Rectal smooth muscle tissue (tissue), 1 donor: ENCODE results near the gene AP2S1.

Experiments
- H3K27ac ChIP-seq: one replicate; pipeline ENCODE4 v1.7.0; 2013; ENCODE audit warnings: low read depth, low read length, inconsistent platforms
- H3K27me3 ChIP-seq: one replicate; pipeline ENCODE4 v1.7.0; 2013; ENCODE audit warnings: low read length; ENCODE audit not compliant: control insufficient read depth, insufficient read depth
- H3K36me3 ChIP-seq: one replicate; pipeline ENCODE4 v1.7.0; 2013; ENCODE audit warnings: low read length; ENCODE audit not compliant: control insufficient read depth, insufficient read depth
- H3K4me1 ChIP-seq: one replicate; pipeline ENCODE4 v1.7.0; 2013; ENCODE audit warnings: low read length; ENCODE audit not compliant: control insufficient read depth, insufficient read depth
- H3K4me3 ChIP-seq: one replicate; pipeline ENCODE4 v1.7.0; 2013; ENCODE audit warnings: low read length
- H3K9ac ChIP-seq: one replicate; pipeline ENCODE4 v1.7.0; 2013; ENCODE audit warnings: low read length

Gene AP2S1

DNA sequence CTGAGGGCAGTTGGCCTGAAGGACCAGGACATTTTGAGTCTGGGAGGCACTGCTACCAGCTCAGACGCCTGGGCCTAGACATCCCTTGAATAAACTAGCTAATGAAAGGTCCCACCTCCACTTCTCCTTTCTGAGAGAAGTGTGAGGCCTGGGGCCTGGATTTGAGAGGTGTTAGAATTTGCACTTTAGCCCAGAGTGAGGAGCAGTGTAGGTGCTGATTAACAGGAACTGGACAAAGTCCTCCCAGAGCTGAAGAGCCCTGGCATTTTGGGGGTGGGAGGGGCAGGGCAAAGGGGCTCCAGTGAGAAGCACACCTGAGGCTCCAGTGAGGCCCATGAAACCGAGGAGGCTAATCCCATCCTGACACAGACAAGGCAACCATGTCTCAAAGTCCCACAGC is 47.1 kb downstream of the AP2S1 start:
- no peaks in the 10 kb centered on the region for H3K27me3 ChIP-seq
- no peak overlapping the region for H3K27ac ChIP-seq
- H3K9ac ChIP-seq, result no peak overlapping the region

DNA sequence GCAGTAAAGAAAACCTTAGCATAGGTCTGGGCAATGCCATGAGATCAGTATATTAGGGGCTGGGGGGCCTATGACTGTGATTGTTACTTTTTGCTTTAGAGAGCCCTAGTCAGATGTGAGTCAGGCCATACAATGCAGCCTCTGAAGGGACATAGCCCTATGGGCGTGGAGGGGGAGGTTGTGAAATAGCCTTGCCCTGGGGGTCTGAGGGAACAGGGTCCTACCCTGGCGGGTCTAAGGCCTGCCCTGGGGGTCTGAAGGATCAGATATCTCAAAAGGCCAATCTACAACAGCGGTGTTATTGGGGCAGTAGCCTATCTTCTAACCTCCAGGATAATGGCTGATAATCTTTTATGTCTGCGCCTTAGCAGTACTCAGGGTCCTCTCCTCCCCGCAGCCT is 48.5 kb downstream of the AP2S1 start:
- H3K27ac ChIP-seq, result no peak overlapping the region
- no peak overlapping the region for H3K4me3 ChIP-seq
- H3K4me1 ChIP-seq, result no peaks in the 10 kb centered on the region
- no peak overlapping the region for H3K9ac ChIP-seq
- H3K27me3 ChIP-seq, result no peaks in the 10 kb centered on the region
- H3K36me3 ChIP-seq, result no peaks in the 10 kb centered on the region

More for the DNA sequence above, 47.1 kb downstream of the AP2S1 start:
- Histone ChIP-seq H3K36me3 (no peaks in the 10 kb centered on the region), H3K4me3 (no peak overlapping the region), H3K4me1 (no peaks in the 10 kb centered on the region)

DNA sequence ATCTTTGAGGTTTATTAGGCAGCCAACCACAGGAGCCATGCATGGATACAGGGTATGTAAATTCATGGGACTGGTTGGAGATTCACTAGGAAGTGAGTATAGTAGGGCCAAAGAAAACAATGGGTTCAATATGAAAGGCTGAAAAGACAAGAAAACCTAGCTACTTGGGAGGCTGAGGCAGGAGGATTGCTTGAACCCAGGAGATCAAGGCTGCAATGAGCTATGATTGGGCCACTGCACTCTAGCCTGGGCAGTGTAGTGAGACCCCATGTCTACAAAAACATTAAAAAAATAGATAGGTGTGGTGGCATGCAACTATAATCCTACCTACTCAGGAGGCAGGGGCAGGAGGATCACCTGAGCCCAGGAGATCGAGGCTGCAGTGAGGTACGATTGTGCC is 51.9 kb downstream of the AP2S1 start:
- Histone ChIP-seq H3K36me3 (no peaks in the 10 kb centered on the region), H3K27me3 (no peaks in the 10 kb centered on the region), H3K27ac (no peak overlapping the region), H3K9ac (no peak overlapping the region), H3K4me3 (no peak overlapping the region), H3K4me1 (no peaks in the 10 kb centered on the region)

DNA sequence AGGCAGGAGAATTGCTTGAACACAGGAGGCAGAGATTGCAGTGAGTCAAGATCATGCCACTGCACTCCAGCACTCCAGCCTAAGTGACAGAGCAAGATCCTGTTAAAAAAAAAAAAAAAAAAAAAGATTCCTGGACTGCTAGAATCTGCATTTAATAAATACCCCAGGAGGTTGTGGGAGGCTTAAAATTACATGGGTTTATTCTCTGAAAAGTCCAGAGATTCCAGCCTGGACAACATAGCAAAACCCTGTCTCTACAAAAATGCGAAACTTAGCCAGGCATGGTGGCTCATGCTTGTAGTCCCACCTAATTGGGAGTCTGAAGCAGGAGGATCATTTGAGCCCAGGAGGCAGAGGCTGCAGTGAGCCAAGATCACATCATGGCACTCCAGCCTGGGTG is 52.8 kb downstream of the AP2S1 start:
- H3K4me1 ChIP-seq, result no peaks in the 10 kb centered on the region

DNA sequence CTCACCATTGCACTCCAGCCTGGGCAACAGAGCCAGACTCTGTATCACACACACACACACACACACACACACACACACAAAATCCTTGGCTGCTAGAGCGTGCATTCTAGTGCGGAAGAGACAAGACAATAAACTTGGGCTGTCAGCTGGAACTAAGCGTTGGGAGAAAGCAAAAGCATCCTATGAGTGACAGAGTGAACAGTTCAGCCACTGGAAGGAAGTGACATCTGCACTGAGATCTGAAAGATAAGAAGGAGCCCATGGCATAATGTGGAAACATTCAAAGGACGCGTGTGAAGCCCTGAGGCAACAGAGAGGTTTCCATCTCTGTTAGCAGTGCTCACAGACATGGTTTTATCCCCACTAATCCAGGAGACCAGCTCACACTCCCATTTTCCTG is 58.7 kb downstream of the AP2S1 start:
- no peak overlapping the region for H3K4me3 ChIP-seq
- H3K4me1 ChIP-seq, result no peaks in the 10 kb centered on the region
- no peak overlapping the region for H3K27ac ChIP-seq
- no peaks in the 10 kb centered on the region for H3K27me3 ChIP-seq
- no peak overlapping the region for H3K9ac ChIP-seq
- H3K36me3 ChIP-seq, result no peaks in the 10 kb centered on the region

More for the DNA sequence above, 52.8 kb downstream of the AP2S1 start:
- no peaks in the 10 kb centered on the region for H3K27me3 ChIP-seq
- H3K27ac ChIP-seq, result no peak overlapping the region
- H3K4me3 ChIP-seq, result no peak overlapping the region
- H3K9ac ChIP-seq, result no peak overlapping the region
- no peaks in the 10 kb centered on the region for H3K36me3 ChIP-seq

DNA sequence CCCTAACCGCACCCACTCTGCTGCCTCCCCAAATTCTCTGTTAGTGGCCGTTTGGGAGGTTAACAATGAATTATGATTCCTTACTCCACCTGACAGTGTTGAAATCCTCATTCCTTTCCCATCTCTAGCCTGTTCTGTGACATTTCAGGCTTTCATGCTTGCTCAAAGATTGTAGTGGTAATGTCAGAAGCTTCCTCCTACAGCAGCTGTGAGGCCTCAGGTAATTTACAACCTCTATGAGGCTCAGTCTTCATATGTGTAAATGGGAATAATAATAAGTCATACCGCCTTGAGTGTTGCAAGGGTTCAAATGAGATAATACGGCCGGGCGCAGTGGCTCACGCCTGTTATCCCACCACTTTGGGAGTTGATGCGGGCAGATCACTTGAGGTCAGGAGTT is 61.3 kb downstream of the AP2S1 start:
- Histone ChIP-seq H3K27ac (no peak overlapping the region), H3K4me3 (no peak overlapping the region), H3K4me1 (peaks cover 6% of the 10 kb centered on the region), H3K9ac (no peak overlapping the region), H3K27me3 (no peaks in the 10 kb centered on the region), H3K36me3 (no peaks in the 10 kb centered on the region)

DNA sequence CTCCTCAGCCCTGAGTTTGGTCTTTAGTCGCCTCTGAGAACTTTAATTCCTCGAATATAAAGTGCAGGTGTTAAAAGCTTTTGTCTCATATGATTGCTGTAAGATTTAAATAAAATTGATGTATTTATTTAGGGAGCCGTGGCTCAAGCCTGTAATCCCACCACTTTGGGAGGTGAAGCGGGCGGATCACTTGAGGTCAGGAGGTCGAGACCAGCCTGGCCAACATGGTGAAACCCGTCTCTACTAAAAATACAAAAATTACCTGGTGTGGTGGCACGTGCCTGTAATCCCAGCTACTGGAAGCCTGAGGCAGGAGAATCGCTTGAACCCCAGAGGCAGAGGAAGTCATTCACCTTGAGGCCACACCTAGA is 61.7 kb downstream of the AP2S1 start:
- H3K4me3 ChIP-seq, result no peak overlapping the region
- H3K27ac ChIP-seq, result no peak overlapping the region
- H3K27me3 ChIP-seq, result no peaks in the 10 kb centered on the region
- no peaks in the 10 kb centered on the region for H3K36me3 ChIP-seq
- no peak overlapping the region for H3K9ac ChIP-seq
- H3K4me1 ChIP-seq, result peaks cover 6% of the 10 kb centered on the region

DNA sequence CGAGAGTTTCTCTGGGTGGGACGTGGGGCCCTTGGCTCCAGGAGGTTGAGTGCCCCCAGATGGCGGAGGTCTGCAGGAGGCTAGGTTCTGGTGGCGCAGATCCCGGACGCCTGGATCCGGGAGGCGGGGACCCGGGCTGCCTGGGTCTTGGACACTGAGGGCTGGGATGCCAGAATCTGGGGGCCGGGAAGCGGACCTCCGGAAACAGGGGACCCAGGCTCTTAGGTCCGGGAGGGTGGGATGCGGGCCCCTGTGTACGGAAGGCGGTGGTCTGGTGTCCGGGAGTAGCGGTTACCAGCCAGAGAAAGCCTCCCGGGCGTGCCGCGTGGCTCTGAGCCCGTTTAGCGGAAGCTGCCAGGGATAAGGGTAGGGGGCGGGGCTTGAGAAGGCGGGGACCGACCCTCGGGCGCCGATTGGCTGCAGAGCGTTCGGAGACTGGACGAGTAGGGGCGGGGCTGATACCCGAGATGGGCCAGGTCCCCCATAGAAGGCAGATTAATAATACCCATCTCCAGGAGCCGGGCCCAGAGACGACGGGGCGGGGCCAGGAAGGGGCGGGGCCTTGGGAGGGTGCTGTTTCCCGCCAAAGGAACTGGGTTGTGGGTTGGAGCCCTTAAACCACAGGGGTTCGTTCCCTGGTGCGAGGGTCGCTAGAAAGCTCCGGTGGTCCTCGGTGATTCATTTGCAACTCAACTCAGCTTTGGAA is 62.2 kb downstream of the AP2S1 start, which contains the start of gene SLC1A5:
SLC1A5 (minus strand) TSS at position 333 of the 706 bp plus-strand sequence. CDS start 629 bp downstream, outside the sequence.
- Histone ChIP-seq H3K9ac (peak within 1 kb of the TSS; percentile 57), H3K4me3 (peak within 1 kb of the TSS; percentile 58), H3K27me3 (no peaks in the 10 kb centered on the region), H3K4me1 (peaks cover 6% of the 10 kb centered on the region), H3K27ac (peak within 1 kb of the TSS; percentile 76), H3K36me3 (no peaks in the 10 kb centered on the region)
